ENCODE data around the gene UTS2R.
A peak's percentile ranks its signal among the peaks of the same experiment; 100 is the strongest.

The UTS2R gene

GRCh38 chr17:82371333-82372248 is at the start of gene UTS2R:
UTS2R (plus strand) TSS chr17:82371765; CDS start chr17:82374325, 2,560 bp downstream.
- DNase-seq (ENCODE audit: low read depth): no peak

- no peak for DNase-seq (ENCODE audit: low read depth)
Observed at GRCh38 chr17:82321947-82322466, 49.6 kb upstream of the UTS2R start.

GRCh38 chr17:82322526-82323453 is 48.8 kb upstream of the UTS2R start:
- no peak for DNase-seq (ENCODE audit: low read depth)

- DNase-seq (ENCODE audit: low read depth): no peak
Observed at GRCh38 chr17:82323514-82324234, 47.9 kb upstream of the UTS2R start.

- no peak for DNase-seq (ENCODE audit: low read depth)
Observed at GRCh38 chr17:82324566-82325285, 46.8 kb upstream of the UTS2R start.

GRCh38 chr17:82325286-82326180 is 46.0 kb upstream of the UTS2R start:
- DNase-seq (ENCODE audit: low read depth): no peak

GRCh38 chr17:82327289-82327688 is 44.3 kb upstream of the UTS2R start:
- no peak for DNase-seq (ENCODE audit: low read depth)

GRCh38 chr17:82327757-82328140 is 43.8 kb upstream of the UTS2R start:
- DNase-seq (ENCODE audit: low read depth): no peak

GRCh38 chr17:82328141-82328993 is 43.2 kb upstream of the UTS2R start:
- no peak for DNase-seq (ENCODE audit: low read depth)

- no peak for DNase-seq (ENCODE audit: low read depth)
Observed at GRCh38 chr17:82328994-82329507, 42.5 kb upstream of the UTS2R start.

- no peak for DNase-seq (ENCODE audit: low read depth)
Observed at GRCh38 chr17:82329683-82330321, 41.8 kb upstream of the UTS2R start.

GRCh38 chr17:82330322-82331239 is 41.0 kb upstream of the UTS2R start:
- peak; percentile 55 for DNase-seq (ENCODE audit: low read depth)

GRCh38 chr17:82331345-82331939 is 40.1 kb upstream of the UTS2R start:
- no peak for DNase-seq (ENCODE audit: low read depth)

- peak; percentile 34 for DNase-seq (ENCODE audit: low read depth)
Observed at GRCh38 chr17:82332669-82333278, 38.8 kb upstream of the UTS2R start.

GRCh38 chr17:82333279-82334171 is 38.0 kb upstream of the UTS2R start, which contains the start of gene SECTM1:
SECTM1 (minus strand) TSS chr17:82333766; CDS start chr17:82327240, 6,526 bp downstream.
- DNase-seq (ENCODE audit: low read depth): peak; percentile 54
